Neuronal stem cell (in vitro differentiated cells): ENCODE data around the gene ZDHHC5.

Source experiments
- DNase-seq: peaks from one replicate; pipeline ENCODE4 v3.0.0-alpha.2; 2013; ENCODE audit warnings: low spot score
- H2AFZ ChIP-seq: one replicate; pipeline ENCODE4 v1.6.1; 2013; ENCODE audit warnings: mild to moderate bottlenecking, low read length, inconsistent platforms
- H2AK5ac ChIP-seq: 2 replicates; pipeline ENCODE4 v1.6.1; 2013; ENCODE audit warnings: low read depth, mild to moderate bottlenecking, inconsistent platforms, low read length, moderate library complexity, mixed read lengths
- H2BK120ac ChIP-seq: 2 replicates; pipeline ENCODE4 v1.6.1; 2013; ENCODE audit warnings: low read depth, mild to moderate bottlenecking, inconsistent platforms, low read length, moderate library complexity, mixed read lengths
- H2BK12ac ChIP-seq: one replicate; pipeline ENCODE4 v1.6.1; 2013; ENCODE audit warnings: low read length, inconsistent platforms
- H2BK15ac ChIP-seq: 2 replicates; pipeline ENCODE4 v1.6.1; 2013; ENCODE audit warnings: mild to moderate bottlenecking, low read length, inconsistent platforms, mixed read lengths
- H2BK5ac ChIP-seq: one replicate; pipeline ENCODE4 v1.6.1; 2013; ENCODE audit warnings: inconsistent platforms, mild to moderate bottlenecking, low read length, moderate library complexity
- H3K14ac ChIP-seq: one replicate; pipeline ENCODE4 v1.6.1; 2013; ENCODE audit warnings: low read length, inconsistent platforms
- H3K18ac ChIP-seq: 2 replicates; pipeline ENCODE4 v1.6.1; 2013; ENCODE audit warnings: low read length, inconsistent platforms
- H3K23ac ChIP-seq: 2 replicates; pipeline ENCODE4 v1.6.1; 2013; ENCODE audit warnings: low read depth, mild to moderate bottlenecking, mixed read lengths, low read length, inconsistent platforms; ENCODE audit not compliant: poor library complexity
- H3K27ac ChIP-seq: replicated peaks from 3 replicates; pipeline ENCODE4 v1.5.1; 2013; ENCODE audit warnings: low read length, inconsistent platforms
- H3K27me3 ChIP-seq, 3 experiments: 2 replicates each; pipeline ENCODE4 v1.6.1; 2013; ENCODE audit warnings: low read length in 3 of 3, mild to moderate bottlenecking in 2 of 3, inconsistent platforms in 1 of 3, low read depth in 1 of 3, mixed read lengths in 1 of 3, moderate library complexity in 1 of 3; ENCODE audit not compliant: control insufficient read depth in 3 of 3, insufficient read depth in 3 of 3
- H3K36me3 ChIP-seq, 2 donors: replicated peaks in 1 of 2; 2 replicates each; pipeline ENCODE4 v1.6.1; 2013; ENCODE audit warnings: low read length in 2 of 2; ENCODE audit not compliant: control insufficient read depth in 2 of 2, insufficient read depth in 2 of 2
- H3K4ac ChIP-seq: 2 replicates; pipeline ENCODE4 v1.6.1; 2013; ENCODE audit warnings: inconsistent platforms, mild to moderate bottlenecking, low read length, moderate library complexity
- H3K4me1 ChIP-seq, 2 donors: 1 replicate in 1 of 2; 2 replicates in 1 of 2; pipeline ENCODE4 v1.6.1; 2013; ENCODE audit warnings: low read length in 2 of 2, low read depth in 1 of 2; ENCODE audit not compliant: control insufficient read depth in 2 of 2, insufficient read depth in 1 of 2
- H3K4me2 ChIP-seq: one replicate; pipeline ENCODE4 v1.6.1; 2013; ENCODE audit warnings: mild to moderate bottlenecking, low read length, inconsistent platforms; ENCODE audit not compliant: insufficient read depth, poor library complexity, severe bottlenecking
- H3K4me3 ChIP-seq, 2 donors: 2 replicates each; pipeline ENCODE4 v1.5.1; 2013; ENCODE audit warnings: low read length in 2 of 2, mild to moderate bottlenecking in 2 of 2, inconsistent platforms in 1 of 2, moderate library complexity in 1 of 2
- H3K79me1 ChIP-seq: one replicate; pipeline ENCODE4 v1.6.1; 2013; ENCODE audit warnings: low read depth, mild to moderate bottlenecking, inconsistent platforms, low read length, moderate library complexity
- H3K9ac ChIP-seq: one replicate; pipeline ENCODE4 v1.6.1; 2013; ENCODE audit warnings: mild to moderate bottlenecking, low read depth, low read length, inconsistent platforms; ENCODE audit not compliant: poor library complexity
- H3K9me3 ChIP-seq, 2 donors: replicated peaks in 1 of 2; 2 replicates each; pipeline versions ENCODE3 to v1.6.1; 2013; ENCODE audit warnings: low read length in 2 of 2, mild to moderate bottlenecking in 2 of 2, inconsistent platforms in 1 of 2, low read depth in 1 of 2, mixed read lengths in 1 of 2, moderate library complexity in 1 of 2; ENCODE audit not compliant: control insufficient read depth in 2 of 2, insufficient read depth in 1 of 2
- H4K8ac ChIP-seq: one replicate; pipeline ENCODE4 v1.6.1; 2013; ENCODE audit warnings: low read depth, mild to moderate bottlenecking, inconsistent platforms, low read length, moderate library complexity
- H4K91ac ChIP-seq: one replicate; pipeline ENCODE4 v1.6.1; 2013; ENCODE audit warnings: low read length, low read depth, mild to moderate bottlenecking, inconsistent platforms; ENCODE audit not compliant: poor library complexity
- WGBS, 2 donors: extraction: QIAGEN DNeasy Blood & Tissue Kit; methylation state at CpG; one replicate each; pipeline ENCODE4 v1.1.7; 2013; ENCODE audit warnings: missing lambda C conversion rate in 2 of 2, mixed read lengths in 1 of 2; ENCODE audit not compliant: insufficient read length in 2 of 2, insufficient replicate concordance in 1 of 2; ENCODE audit errors: extremely low coverage in 2 of 2; 5-methylcytosine and 5-hydroxymethylcytosine counted together

The ZDHHC5 gene

DNA sequence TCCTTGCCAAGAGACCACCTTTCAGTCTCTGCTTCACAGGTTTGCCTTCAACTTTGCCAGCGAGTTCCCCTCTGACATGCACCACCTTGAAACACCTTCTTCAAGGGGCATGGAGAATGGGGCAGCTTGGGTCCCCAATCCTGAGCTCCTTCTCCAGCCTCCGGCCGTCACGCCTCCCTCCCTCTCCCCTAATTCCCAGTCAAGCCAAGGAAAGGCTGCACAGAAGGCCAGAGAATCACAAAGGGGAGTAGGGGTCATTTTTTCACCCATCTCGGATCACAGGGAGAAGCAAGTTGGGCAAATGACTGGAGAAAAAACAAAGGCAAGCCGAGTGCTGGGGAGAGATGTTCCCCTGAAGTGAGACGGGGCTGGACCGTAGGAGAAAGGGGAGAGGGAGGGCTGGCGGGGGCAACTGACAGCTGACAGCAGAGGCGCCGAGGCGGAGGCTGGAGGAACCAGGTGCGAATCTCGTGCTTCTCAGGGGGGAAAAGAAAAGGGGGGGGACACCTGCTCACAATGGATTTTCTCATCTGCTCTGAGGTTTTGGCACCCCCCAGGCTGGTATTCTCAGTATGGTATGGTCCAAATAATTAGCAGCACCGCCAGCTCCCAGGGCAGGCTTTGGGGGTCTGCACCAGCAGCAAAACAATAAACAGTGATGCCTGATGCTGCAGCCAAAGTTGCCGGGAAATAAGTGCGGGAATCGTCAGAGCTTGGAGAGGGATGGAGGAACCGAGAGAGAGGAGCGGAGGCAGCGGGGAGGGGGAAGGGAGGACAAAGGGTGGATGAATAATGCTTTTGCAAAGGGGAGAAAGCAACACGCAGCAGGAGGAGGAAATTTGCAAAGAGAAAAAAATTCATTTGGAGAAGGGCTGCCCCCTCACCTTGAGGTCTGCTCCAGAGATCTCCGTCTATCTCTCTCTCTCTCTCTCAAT, 18.8 kb upstream of the ZDHHC5 start:
- H3K4ac ChIP-seq: no peak overlapping the region
- WGBS, 2 donors: no CpG with 5 or more reads among the region's 23 CpGs
- no peak overlapping the region for H2BK12ac ChIP-seq
- peak overlapping the region; percentile 86 for H3K27ac ChIP-seq
- no peak overlapping the region for H3K14ac ChIP-seq
- H3K36me3 ChIP-seq: peaks cover 0 to 26% of the 10 kb centered on the region in 2 donors
- H2AFZ ChIP-seq: no peak overlapping the region
- H3K18ac ChIP-seq: peak overlapping the region; percentile 76
- H2AK5ac ChIP-seq: no peak overlapping the region
- peaks cover 2% of the 10 kb centered on the region for H3K79me1 ChIP-seq
- no peak overlapping the region for H2BK15ac ChIP-seq
- no peak overlapping the region for H4K8ac ChIP-seq
- H3K4me2 ChIP-seq: peak overlapping the region; percentile 61
- H3K4me3 ChIP-seq: peak overlapping the region; percentile 8 to 71
- no peak overlapping the region for H4K91ac ChIP-seq
- H3K4me1 ChIP-seq: peaks cover 48 to 63% of the 10 kb centered on the region in 2 donors
- H3K23ac ChIP-seq: peak overlapping the region; percentile 90
- H3K9ac ChIP-seq: peak overlapping the region; percentile 72
- DNase-seq: no peak
- H2BK5ac ChIP-seq: peak overlapping the region; percentile 68
- no peaks in the 10 kb centered on the region for H3K9me3 ChIP-seq
- H3K27me3 ChIP-seq: no peaks in the 10 kb centered on the region
- H2BK120ac ChIP-seq: no peak overlapping the region

DNA sequence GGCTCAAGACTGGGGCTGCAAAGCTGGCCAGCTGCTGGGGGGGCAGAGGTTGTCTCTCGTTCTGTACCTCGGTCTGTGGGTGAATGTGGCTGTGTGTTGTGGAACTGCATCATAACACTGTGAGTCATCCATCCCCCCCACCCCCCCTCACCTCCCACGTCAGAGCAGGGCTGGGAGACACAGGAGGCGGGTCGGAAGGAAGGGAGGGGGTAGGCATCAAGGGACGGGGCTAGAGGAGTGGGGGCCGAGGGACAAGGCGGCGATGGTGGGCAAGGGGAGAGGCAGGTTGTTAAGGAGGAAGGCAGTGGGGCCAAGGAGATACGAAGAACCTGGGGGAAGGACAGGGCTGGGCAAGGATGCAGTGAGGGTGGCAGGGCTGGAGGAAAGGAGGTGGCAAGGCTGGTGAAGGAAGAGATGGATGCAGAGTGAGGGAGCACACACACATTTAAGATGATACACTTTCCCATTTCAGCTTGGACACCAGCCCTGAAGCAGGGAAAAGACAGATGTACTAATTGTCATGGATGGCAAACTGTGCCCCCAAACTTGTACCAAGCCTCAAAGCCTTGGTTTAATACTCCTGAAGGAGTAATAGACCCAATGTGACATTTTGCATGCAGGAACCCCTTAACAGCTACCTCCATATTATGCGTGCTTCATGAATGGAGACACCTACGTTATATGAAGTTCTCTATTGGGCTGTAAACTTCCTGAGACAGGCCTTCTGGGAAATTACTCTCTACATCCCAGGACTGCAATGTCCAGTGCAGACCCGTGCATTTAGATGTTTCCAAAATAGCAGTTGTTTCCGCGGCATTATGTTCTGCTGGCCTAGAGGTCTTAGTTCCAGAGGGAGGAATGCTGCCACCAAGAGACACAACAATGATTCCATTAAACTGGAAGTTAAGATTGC, 17.8 kb upstream of the ZDHHC5 start, which contains the start of gene YPEL4:
YPEL4 (minus strand) TSS at position 87 of the 913 bp plus-strand sequence. CDS start 2,805 bp downstream, outside the sequence.
- peaks cover 0 to 18% of the 10 kb centered on the region in 2 donors for H3K36me3 ChIP-seq
- peaks cover 2% of the 10 kb centered on the region for H3K79me1 ChIP-seq
- H2BK120ac ChIP-seq: no peak within 1 kb of the TSS
- peaks cover 45 to 58% of the 10 kb centered on the region in 2 donors for H3K4me1 ChIP-seq
- H2BK15ac ChIP-seq: no peak within 1 kb of the TSS
- WGBS, 2 donors: no CpG with 5 or more reads among the region's 15 CpGs
- H3K18ac ChIP-seq: peak within 1 kb of the TSS; percentile 89
- no peak for DNase-seq
- peak within 1 kb of the TSS; percentile 8 to 75 for H3K4me3 ChIP-seq
- peak within 1 kb of the TSS; percentile 68 for H2BK5ac ChIP-seq
- H2AFZ ChIP-seq: no peak within 1 kb of the TSS
- peak within 1 kb of the TSS; percentile 96 for H3K23ac ChIP-seq
- H3K9ac ChIP-seq: peak within 1 kb of the TSS; percentile 95
- H3K27ac ChIP-seq: peak within 1 kb of the TSS; percentile 86
- no peak within 1 kb of the TSS for H4K91ac ChIP-seq
- no peak within 1 kb of the TSS for H2BK12ac ChIP-seq
- H3K14ac ChIP-seq: no peak within 1 kb of the TSS
- no peak within 1 kb of the TSS for H2AK5ac ChIP-seq
- H3K27me3 ChIP-seq: no peaks in the 10 kb centered on the region
- no peak within 1 kb of the TSS for H4K8ac ChIP-seq
- no peaks in the 10 kb centered on the region for H3K9me3 ChIP-seq
- no peak within 1 kb of the TSS for H3K4ac ChIP-seq
- H3K4me2 ChIP-seq: peak within 1 kb of the TSS; percentile 61

DNA sequence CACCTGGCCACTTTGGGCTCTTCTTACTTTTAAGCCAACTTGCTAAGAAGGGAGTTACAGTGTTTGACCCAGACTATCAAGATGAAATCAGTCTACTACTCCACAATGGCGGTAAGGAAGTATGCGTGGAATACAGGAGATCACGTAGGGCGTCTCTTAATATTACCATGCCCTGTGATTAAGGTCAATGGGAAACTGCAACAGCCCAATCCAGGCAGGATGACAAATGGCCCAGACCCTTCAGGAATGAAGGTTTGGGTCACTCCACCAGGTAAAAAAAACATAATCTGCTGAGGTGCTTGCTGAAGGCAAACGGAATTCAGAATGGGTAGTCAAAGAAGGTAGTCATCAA, 17.2 kb upstream of the ZDHHC5 start:
- Histone ChIP-seq H4K91ac (no peak overlapping the region), H2BK15ac (no peak overlapping the region), H3K79me1 (peaks cover 2% of the 10 kb centered on the region), H3K27me3 (no peaks in the 10 kb centered on the region), H4K8ac (no peak overlapping the region), H3K36me3 (peaks cover 0 to 12% of the 10 kb centered on the region in 2 donors), H2AK5ac (no peak overlapping the region), H3K9ac (no peak overlapping the region), H2BK12ac (no peak overlapping the region), H2AFZ (no peak overlapping the region), H3K18ac (no peak overlapping the region), H3K14ac (no peak overlapping the region), H3K9me3 (no peaks in the 10 kb centered on the region), H2BK120ac (no peak overlapping the region), H3K4ac (no peak overlapping the region), H3K4me1 (peaks cover 41 to 52% of the 10 kb centered on the region in 2 donors), H3K4me2 (no peak overlapping the region), H2BK5ac (no peak overlapping the region), H3K23ac (no peak overlapping the region), H3K27ac (no peak overlapping the region), H3K4me3 (no peak overlapping the region)
- no peak for DNase-seq
- WGBS, 2 donors: no CpG with 5 or more reads among the region's 5 CpGs
